CD8-positive, alpha-beta memory T cell (primary cell): Measurements from ENCODE around the gene RBP4. TPM values are rescaled to one million over a fixed set of nuclear protein-coding genes. Genes with fewer than 3 reads are reported as not detected.

ENCODE experiments used
- CTCF ChIA-PET: fragments of 350-600 bp; sonication (Branson Sonifier 250); formaldehyde crosslinking; loops from one replicate; lab custom pipeline; 2021; ENCODE audit warnings: antibody characterized with exemption; lab: Charles Lee
- POLR2A ChIA-PET: fragments of 350-600 bp; sonication (Branson Sonifier 250); formaldehyde crosslinking; loops from one replicate; lab custom pipeline; 2021; ENCODE audit warnings: antibody characterized with exemption; lab: Charles Lee
- DNase-seq, 5 donors: peaks; one replicate each; pipeline versions ENCODE4 v3.0.0 to v3.0.0-alpha.2; 2020 to 2022; ENCODE audit warnings: mixed read lengths in 1 of 5
- H3K27ac ChIP-seq: one replicate; pipeline ENCODE4 v1.7.0; 2013; ENCODE audit warnings: low read depth, mild to moderate bottlenecking, low read length, moderate library complexity
- H3K27me3 ChIP-seq: 2 replicates; pipeline ENCODE4 v1.7.0; 2013; ENCODE audit warnings: low read length, mild to moderate bottlenecking; ENCODE audit not compliant: insufficient read depth, poor library complexity, severe bottlenecking
- H3K36me3 ChIP-seq: 2 replicates; pipeline ENCODE4 v1.7.0; 2013; ENCODE audit warnings: mild to moderate bottlenecking, low read length, moderate library complexity; ENCODE audit not compliant: insufficient read depth
- H3K4me1 ChIP-seq: 2 replicates; pipeline ENCODE4 v1.7.0; 2013; ENCODE audit warnings: mild to moderate bottlenecking, low read length, moderate library complexity; ENCODE audit not compliant: insufficient read depth
- H3K4me3 ChIP-seq: 2 replicates; pipeline ENCODE4 v1.7.0; 2013; ENCODE audit warnings: mild to moderate bottlenecking, low read length
- H3K9me3 ChIP-seq: 2 replicates; pipeline ENCODE4 v1.7.0; 2013; ENCODE audit warnings: mild to moderate bottlenecking, low read length
- H3K27ac Mint-ChIP-seq, 8 donors: one replicate each; pipeline ENCODE4 v1.8.0; 2020 to 2021; ENCODE audit warnings: mixed read lengths in 8 of 8, mild to moderate bottlenecking in 6 of 8, inconsistent platforms in 3 of 8, moderate library complexity in 3 of 8
- H3K27me3 Mint-ChIP-seq, 2 donors: one replicate each; pipeline ENCODE4 v1.8.0; 2020 to 2021; ENCODE audit warnings: mixed read lengths in 2 of 2, mild to moderate bottlenecking in 1 of 2, moderate library complexity in 1 of 2
- H3K36me3 Mint-ChIP-seq, 3 donors: one replicate each; pipeline ENCODE4 v1.8.0; 2020 to 2021; ENCODE audit warnings: mixed read lengths in 3 of 3, inconsistent platforms in 1 of 3, mild to moderate bottlenecking in 1 of 3
- H3K4me1 Mint-ChIP-seq, 3 donors: one replicate each; pipeline ENCODE4 v1.8.0; 2020 to 2021; ENCODE audit warnings: mixed read lengths in 3 of 3, inconsistent platforms in 1 of 3, mild to moderate bottlenecking in 1 of 3
- H3K4me3 Mint-ChIP-seq, 7 donors: one replicate each; pipeline ENCODE4 v1.8.0; 2020 to 2021; ENCODE audit warnings: mixed read lengths in 7 of 7, mild to moderate bottlenecking in 6 of 7, moderate library complexity in 4 of 7, inconsistent platforms in 2 of 7
- H3K9me3 Mint-ChIP-seq, 5 donors: one replicate each; pipeline ENCODE4 v1.8.0; 2020 to 2022; ENCODE audit warnings: mixed read lengths in 5 of 5, mild to moderate bottlenecking in 3 of 5, moderate library complexity in 2 of 5, inconsistent platforms in 1 of 5
- polyA plus RNA-seq: library from polyadenylated mRNA; unstranded; fragments of 300-500 nt; fragmentation: Illumina TruSeq; gene quantifications from one replicate; pipeline ENCODE4 v1.2.3, GENCODE V29; 2021
- total RNA-seq, 2 experiments: library from RNA; stranded (reverse); gene quantifications; one replicate each; pipeline ENCODE4 v1.2.3, GENCODE V29; 2021

The RBP4 gene
- total and polyA plus RNA-seq, 3 experiments from 2014 or later, result not detected

- H3K4me1 ChIP-seq, result no peaks in the 10 kb centered on the region
- H3K27ac ChIP-seq, result no peak overlapping the region
These were observed 14.7 kb upstream of the RBP4 start for GRCh38 chr10:93615576-93616235.

DNA sequence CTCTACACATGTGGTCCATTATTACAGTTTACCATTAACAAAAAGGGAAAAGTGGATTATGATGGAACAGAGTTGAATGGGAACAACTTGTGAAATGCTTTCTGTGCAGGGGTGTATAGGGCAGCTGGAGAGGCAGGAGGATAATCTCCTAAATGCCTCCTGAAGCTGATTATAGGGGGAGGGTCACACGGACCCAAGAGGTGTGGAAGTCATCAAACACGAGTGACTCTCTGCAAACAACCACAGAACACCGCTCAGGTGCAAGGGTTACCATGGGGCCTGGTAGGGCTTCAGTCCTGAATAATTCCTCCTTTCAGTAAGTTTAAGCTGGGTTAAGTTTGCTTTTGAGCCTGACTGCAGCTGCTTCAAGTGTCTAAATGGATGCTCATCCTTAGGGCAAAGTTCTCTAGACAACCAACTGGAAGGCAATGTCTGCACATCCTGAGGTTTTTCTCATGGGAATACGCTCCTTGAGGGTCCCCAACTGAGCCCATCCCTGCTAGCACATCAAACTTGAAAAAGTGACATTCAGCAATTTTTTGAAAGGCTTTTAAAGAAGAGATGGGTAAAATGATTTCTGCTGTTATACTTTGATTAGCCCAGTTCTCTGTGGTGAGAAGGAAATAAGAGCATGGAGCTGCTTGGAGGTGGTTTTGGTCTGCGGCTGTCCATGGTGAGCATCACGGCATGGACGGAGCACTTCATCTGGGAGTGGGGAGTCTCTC, 13.2 kb upstream of the RBP4 start:
- Histone ChIP-seq H3K27ac (no peak overlapping the region), H3K9me3 (no peaks in the 10 kb centered on the region), H3K36me3 (no peaks in the 10 kb centered on the region), H3K27me3 (no peaks in the 10 kb centered on the region), H3K4me3 (no peak overlapping the region), H3K4me1 (no peaks in the 10 kb centered on the region)
- H3K4me1 Mint-ChIP-seq, result no peaks in the 10 kb centered on the region
- no peak overlapping the region for H3K27ac Mint-ChIP-seq
- H3K36me3 Mint-ChIP-seq, result no peaks in the 10 kb centered on the region
- POLR2A ChIA-PET, result no interaction called here
- H3K4me3 Mint-ChIP-seq, result no peak overlapping the region
- peaks cover 4 to 12% of the 10 kb centered on the region in 2 donors for H3K27me3 Mint-ChIP-seq
- no peak for DNase-seq
- H3K9me3 Mint-ChIP-seq, result peaks cover 0 to 2% (median 0%) of the 10 kb centered on the region in 5 donors
- CTCF ChIA-PET, result no interaction called here

More at GRCh38 chr10:93615576-93616235, 14.7 kb upstream of the RBP4 start:
- Mint-ChIP-seq H3K27me3 (peaks cover 0 to 12% of the 10 kb centered on the region in 2 donors), H3K9me3 (no peaks in the 10 kb centered on the region), H3K4me1 (no peaks in the 10 kb centered on the region), H3K4me3 (no peak overlapping the region), H3K36me3 (no peaks in the 10 kb centered on the region), H3K27ac (no peak overlapping the region)
- Histone ChIP-seq H3K36me3 (no peaks in the 10 kb centered on the region), H3K4me3 (no peak overlapping the region), H3K27me3 (no peaks in the 10 kb centered on the region), H3K9me3 (no peaks in the 10 kb centered on the region)
- ChIA-PET POLR2A (no interaction called here), CTCF (no interaction called here)
- no peak for DNase-seq

DNA sequence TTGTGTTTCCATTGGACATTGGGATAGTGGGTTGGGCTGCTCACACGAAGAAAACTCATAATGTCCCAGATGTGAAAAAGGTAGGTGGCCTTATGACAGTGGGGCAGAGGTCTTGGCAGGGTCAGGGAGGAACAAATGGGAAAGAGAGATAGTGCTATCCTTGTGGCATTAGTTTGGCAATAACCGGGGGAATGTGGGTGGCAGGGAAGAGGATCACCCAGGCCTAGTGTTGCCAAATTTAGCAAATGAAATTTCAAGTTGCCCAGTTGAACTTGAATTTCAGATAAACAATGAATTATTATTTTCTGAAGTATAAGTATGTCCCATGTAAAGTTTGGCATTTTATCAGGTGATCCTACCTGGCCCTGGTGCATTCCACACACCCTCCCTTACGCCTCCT, 12.1 kb upstream of the RBP4 start:
- Histone ChIP-seq H3K36me3 (no peaks in the 10 kb centered on the region), H3K4me1 (no peaks in the 10 kb centered on the region), H3K27ac (no peak overlapping the region), H3K27me3 (no peaks in the 10 kb centered on the region), H3K9me3 (no peaks in the 10 kb centered on the region), H3K4me3 (no peak overlapping the region)
- CTCF ChIA-PET, result no interaction called here
- Mint-ChIP-seq H3K27me3 (peaks cover 9 to 11% of the 10 kb centered on the region in 2 donors), H3K36me3 (no peaks in the 10 kb centered on the region), H3K27ac (no peak overlapping the region), H3K9me3 (peaks cover 0 to 2% (median 1%) of the 10 kb centered on the region in 5 donors), H3K4me3 (no peak overlapping the region), H3K4me1 (no peaks in the 10 kb centered on the region)
- DNase-seq, result no peak
- POLR2A ChIA-PET, result no interaction called here

GRCh38 chr10:93612311-93612710, 11.3 kb upstream of the RBP4 start, which contains the start of gene PDE6C:
TSS of gene PDE6C (plus strand) at chr10:93612537. CDS start at chr10:93612726, 189 bp downstream.
- H3K9me3 ChIP-seq, result no peaks in the 10 kb centered on the region
- no peak within 1 kb of the TSS for H3K4me3 ChIP-seq
- Mint-ChIP-seq H3K27me3 (peaks cover 11 to 13% of the 10 kb centered on the region in 2 donors), H3K4me3 (no peak within 1 kb of the TSS), H3K27ac (no peak within 1 kb of the TSS), H3K36me3 (no peaks in the 10 kb centered on the region), H3K9me3 (peaks cover 0 to 7% (median 2%) of the 10 kb centered on the region in 5 donors), H3K4me1 (no peaks in the 10 kb centered on the region)
- H3K27ac ChIP-seq, result no peak within 1 kb of the TSS
- DNase-seq, result no peak
- H3K36me3 ChIP-seq, result no peaks in the 10 kb centered on the region
- POLR2A ChIA-PET, result no interaction called here
- H3K27me3 ChIP-seq, result no peaks in the 10 kb centered on the region
- H3K4me1 ChIP-seq, result no peaks in the 10 kb centered on the region
- CTCF ChIA-PET, result no interaction called here

DNA sequence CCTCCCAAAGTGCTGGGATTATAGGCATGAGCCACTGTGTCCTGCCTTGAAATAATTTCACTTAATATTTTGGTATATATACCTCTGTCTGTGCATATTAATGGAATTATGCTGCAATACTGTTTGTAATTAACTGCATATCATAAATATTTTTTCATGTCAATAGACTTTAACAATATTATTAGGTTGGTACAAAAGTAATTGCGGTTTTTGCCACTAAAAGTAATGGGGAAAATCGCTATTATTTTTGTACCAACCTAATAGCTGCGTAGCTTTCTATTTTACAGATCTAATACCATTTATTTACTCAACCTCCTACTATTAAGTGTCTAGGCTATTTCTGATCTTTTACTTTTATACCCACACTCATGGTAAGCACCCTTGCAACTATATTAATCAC, 7.4 kb upstream of the RBP4 start:
- H3K36me3 ChIP-seq, result no peaks in the 10 kb centered on the region
- DNase-seq, result no peak
- no peaks in the 10 kb centered on the region for H3K4me1 ChIP-seq
- Mint-ChIP-seq H3K36me3 (no peaks in the 10 kb centered on the region), H3K27me3 (peaks cover 15 to 39% of the 10 kb centered on the region in 2 donors), H3K4me3 (no peak overlapping the region), H3K4me1 (no peaks in the 10 kb centered on the region), H3K27ac (no peak overlapping the region), H3K9me3 (peaks cover 0 to 9% (median 5%) of the 10 kb centered on the region in 5 donors)
- no peak overlapping the region for H3K27ac ChIP-seq
- no peaks in the 10 kb centered on the region for H3K9me3 ChIP-seq
- ChIA-PET POLR2A (no interaction called here), CTCF (no interaction called here)
- H3K27me3 ChIP-seq, result no peaks in the 10 kb centered on the region
- H3K4me3 ChIP-seq, result no peak overlapping the region

DNA sequence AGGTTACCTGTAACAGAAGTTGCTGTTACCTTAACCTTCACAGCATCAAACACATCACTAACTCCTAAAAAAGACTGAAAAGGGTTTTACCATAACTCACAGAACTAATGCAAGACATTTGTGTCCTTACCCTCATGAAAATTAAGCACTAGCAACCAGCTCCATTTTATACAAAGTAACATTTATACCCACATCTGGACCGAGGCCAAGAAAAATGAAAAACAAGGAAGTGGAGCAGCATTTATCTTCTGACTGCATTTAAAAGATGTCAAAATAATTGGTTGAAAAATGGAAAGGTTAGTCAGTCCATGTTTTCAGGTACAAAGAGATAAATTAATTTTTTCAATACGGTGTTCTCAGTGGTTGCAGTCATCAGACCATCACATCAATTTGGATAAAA, 3.1 kb upstream of the RBP4 start:
- Histone ChIP-seq H3K27ac (no peak overlapping the region), H3K27me3 (peaks cover 7% of the 10 kb centered on the region), H3K4me1 (no peaks in the 10 kb centered on the region), H3K9me3 (no peaks in the 10 kb centered on the region), H3K36me3 (no peaks in the 10 kb centered on the region), H3K4me3 (no peak overlapping the region)
- CTCF ChIA-PET, result no interaction called here
- H3K4me3 Mint-ChIP-seq, result no peak overlapping the region
- no peak for DNase-seq
- no peak overlapping the region for H3K27ac Mint-ChIP-seq
- POLR2A ChIA-PET, result no interaction called here
- H3K36me3 Mint-ChIP-seq, result peaks cover 0 to 1% (median 0%) of the 10 kb centered on the region in 3 donors
- H3K27me3 Mint-ChIP-seq, result peaks cover 31 to 61% of the 10 kb centered on the region in 2 donors
- H3K4me1 Mint-ChIP-seq, result peaks cover 0 to 8% (median 0%) of the 10 kb centered on the region in 3 donors
- peaks cover 0 to 9% (median 5%) of the 10 kb centered on the region in 5 donors for H3K9me3 Mint-ChIP-seq

GRCh38 chr10:93603023-93603422, 2.0 kb upstream of the RBP4 start:
- CTCF ChIA-PET, result no interaction called here
- peaks cover 0 to 8% (median 0%) of the 10 kb centered on the region in 3 donors for H3K4me1 Mint-ChIP-seq
- H3K27me3 Mint-ChIP-seq, result peaks cover 33 to 57% of the 10 kb centered on the region in 2 donors
- H3K27ac Mint-ChIP-seq, result no peak overlapping the region
- POLR2A ChIA-PET, result no interaction called here
- H3K36me3 Mint-ChIP-seq, result peaks cover 0 to 1% (median 0%) of the 10 kb centered on the region in 3 donors
- H3K4me3 Mint-ChIP-seq, result no peak overlapping the region
- H3K9me3 Mint-ChIP-seq, result peaks cover 0 to 6% (median 3%) of the 10 kb centered on the region in 5 donors
- no peaks in the 10 kb centered on the region for H3K9me3 ChIP-seq
- H3K4me3 ChIP-seq, result no peak overlapping the region
- no peak for DNase-seq
- no peak overlapping the region for H3K27ac ChIP-seq
- H3K27me3 ChIP-seq, result peaks cover 7% of the 10 kb centered on the region
- H3K4me1 ChIP-seq, result no peaks in the 10 kb centered on the region
- H3K36me3 ChIP-seq, result no peaks in the 10 kb centered on the region

GRCh38 chr10:93601774-93602162, 733 bp upstream of the RBP4 start:
- POLR2A ChIA-PET, result no interaction called here
- peaks cover 0 to 1% (median 0%) of the 10 kb centered on the region in 3 donors for H3K36me3 Mint-ChIP-seq
- Histone ChIP-seq H3K36me3 (no peaks in the 10 kb centered on the region), H3K27ac (no peak overlapping the region), H3K27me3 (peaks cover 7% of the 10 kb centered on the region), H3K4me3 (no peak overlapping the region), H3K9me3 (no peaks in the 10 kb centered on the region), H3K4me1 (no peaks in the 10 kb centered on the region)
- CTCF ChIA-PET, result no interaction called here
- no peak for DNase-seq
- no peak overlapping the region for H3K27ac Mint-ChIP-seq
- peaks cover 37 to 52% of the 10 kb centered on the region in 2 donors for H3K27me3 Mint-ChIP-seq
- peaks cover 0 to 8% (median 0%) of the 10 kb centered on the region in 3 donors for H3K4me1 Mint-ChIP-seq
- no peak overlapping the region for H3K4me3 Mint-ChIP-seq
- peaks cover 0 to 2% (median 0%) of the 10 kb centered on the region in 5 donors for H3K9me3 Mint-ChIP-seq
